Trophoblast cell (in vitro differentiated cells and primary cell): ENCODE measurements around the gene DHH.
"Not testable (repeated sequence)": the region's sequence is repeated elsewhere in the genome, so short reads cannot be mapped to it uniquely, and the experiment has no call there.

Source experiments
- DNase-seq, 2 donors: peaks; one replicate each; pipeline ENCODE4 v3.0.0-alpha.2; 2016
- H2AFZ ChIP-seq: 2 replicates; pipeline ENCODE4 v1.6.1; 2013; ENCODE audit warnings: low read length, moderate library complexity, mild to moderate bottlenecking; ENCODE audit not compliant: insufficient read depth, poor library complexity
- H2AK5ac ChIP-seq: 2 replicates; pipeline ENCODE4 v1.6.1; 2013; ENCODE audit warnings: mild to moderate bottlenecking, low read length
- H2BK120ac ChIP-seq: 2 replicates; pipeline ENCODE4 v1.6.1; 2013; ENCODE audit warnings: low read length, mild to moderate bottlenecking, moderate library complexity; ENCODE audit not compliant: insufficient read depth, poor library complexity
- H2BK12ac ChIP-seq: 2 replicates; pipeline ENCODE4 v1.6.1; 2013; ENCODE audit warnings: mild to moderate bottlenecking, low read length, moderate library complexity
- H2BK5ac ChIP-seq: 2 replicates; pipeline ENCODE4 v1.6.1; 2013; ENCODE audit warnings: low read length, low read depth, moderate library complexity, mild to moderate bottlenecking; ENCODE audit not compliant: poor library complexity
- H3K14ac ChIP-seq: 2 replicates; pipeline ENCODE4 v1.6.1; 2013; ENCODE audit warnings: mild to moderate bottlenecking, low read length
- H3K18ac ChIP-seq: 2 replicates; pipeline ENCODE4 v1.6.1; 2013; ENCODE audit warnings: mild to moderate bottlenecking, low read length
- H3K23ac ChIP-seq: 2 replicates; pipeline ENCODE4 v1.6.1; 2013; ENCODE audit warnings: low read length
- H3K27ac ChIP-seq: 2 replicates; pipeline ENCODE4 v1.5.1; 2013; ENCODE audit warnings: low read depth, mild to moderate bottlenecking, inconsistent platforms, low read length, moderate library complexity
- H3K27me3 ChIP-seq: 2 replicates; pipeline ENCODE4 v1.6.1; 2013; ENCODE audit warnings: inconsistent platforms, mild to moderate bottlenecking, low read length, moderate library complexity; ENCODE audit not compliant: insufficient read depth
- H3K36me3 ChIP-seq, 2 experiments: 1 replicate in 1 of 2; 2 replicates in 1 of 2; pipeline ENCODE4 v1.6.1; 2013; ENCODE audit warnings: low read length in 2 of 2, mild to moderate bottlenecking in 2 of 2, moderate library complexity in 1 of 2; ENCODE audit not compliant: insufficient read depth in 2 of 2, control insufficient read depth in 1 of 2
- H3K4ac ChIP-seq: 2 replicates; pipeline ENCODE4 v1.6.1; 2013; ENCODE audit warnings: low read depth, mild to moderate bottlenecking, low read length, moderate library complexity
- H3K4me1 ChIP-seq, 2 experiments: 1 replicate in 1 of 2; 2 replicates in 1 of 2; pipeline ENCODE4 v1.6.1; 2013; ENCODE audit warnings: low read length in 2 of 2, mild to moderate bottlenecking in 2 of 2, moderate library complexity in 1 of 2; ENCODE audit not compliant: insufficient read depth in 2 of 2, control insufficient read depth in 1 of 2
- H3K4me2 ChIP-seq: 2 replicates; pipeline ENCODE4 v1.6.1; 2013; ENCODE audit warnings: inconsistent platforms, mild to moderate bottlenecking, low read length, moderate library complexity
- H3K4me3 ChIP-seq: 2 replicates; pipeline ENCODE4 v1.5.1; 2013; ENCODE audit warnings: mild to moderate bottlenecking, low read depth, low read length, inconsistent platforms
- H3K79me1 ChIP-seq: one replicate; pipeline ENCODE4 v1.6.1; 2013; ENCODE audit warnings: low read length
- H3K79me2 ChIP-seq: 2 replicates; pipeline ENCODE4 v1.6.1; 2013; ENCODE audit warnings: low read length, mild to moderate bottlenecking; ENCODE audit not compliant: control insufficient read depth, insufficient read depth, poor library complexity
- H3K9ac ChIP-seq: 2 replicates; pipeline ENCODE4 v1.6.1; 2013; ENCODE audit warnings: mild to moderate bottlenecking, low read length
- H3K9me3 ChIP-seq: 2 replicates; pipeline ENCODE4 v1.6.1; 2013; ENCODE audit warnings: low read depth, mild to moderate bottlenecking, control low read depth, inconsistent platforms, low read length; ENCODE audit not compliant: insufficient read depth
- H4K12ac ChIP-seq: 2 replicates; pipeline ENCODE4 v1.6.1; 2013; ENCODE audit warnings: low read depth, mild to moderate bottlenecking, low read length, moderate library complexity
- H4K8ac ChIP-seq: 2 replicates; pipeline ENCODE4 v1.6.1; 2013; ENCODE audit warnings: low read depth, mild to moderate bottlenecking, low read length, moderate library complexity
- H4K91ac ChIP-seq: one replicate; pipeline ENCODE4 v1.6.1; 2013; ENCODE audit warnings: low read depth, mild to moderate bottlenecking, low read length, moderate library complexity
- WGBS: extraction: QIAGEN DNeasy Blood & Tissue Kit; methylation state at CpG from one replicate; pipeline ENCODE4 v1.1.7; 2013; ENCODE audit warnings: missing lambda C conversion rate; ENCODE audit not compliant: insufficient read length, insufficient coverage; ENCODE audit errors: extremely low coverage; 5-methylcytosine and 5-hydroxymethylcytosine counted together

DHH gene

GRCh38 chr12:49129332-49130150 is 34.9 kb upstream of the DHH start:
- H3K79me2 ChIP-seq: peaks cover 8% of the 10 kb centered on the region

GRCh38 chr12:49127971-49128370 is 33.4 kb upstream of the DHH start:
- H3K4me1 ChIP-seq, H2AFZ ChIP-seq: not testable (repeated sequence)
- no CpG with 5 or more reads among the region's 8 CpGs for WGBS

More at GRCh38 chr12:49129332-49130150, 34.9 kb upstream of the DHH start:
- Histone ChIP-seq H3K9ac (no peak overlapping the region), H3K4me2 (peak overlapping the region; percentile 80), H2BK12ac (no peak overlapping the region), H2AFZ (no peak overlapping the region), H3K14ac (no peak overlapping the region), H4K91ac (no peak overlapping the region), H3K18ac (no peak overlapping the region), H3K79me1 (peaks cover 8% of the 10 kb centered on the region), H3K4ac (peak overlapping the region; percentile 84), H3K23ac (no peak overlapping the region), H4K12ac (peak overlapping the region; percentile 34), H3K4me3 (peak overlapping the region; percentile 99), H2AK5ac (no peak overlapping the region), H3K27ac (no peak overlapping the region), H4K8ac (peak overlapping the region; percentile 62), H3K4me1 (peaks cover 4 to 5% of the 10 kb centered on the region in 2 experiments), H2BK5ac (no peak overlapping the region), H3K27me3 (no peaks in the 10 kb centered on the region), H3K9me3 (peaks cover 3% of the 10 kb centered on the region), H2BK120ac (no peak overlapping the region), H3K36me3 (peaks cover 22 to 28% of the 10 kb centered on the region in 2 experiments)
- DNase-seq: no peak
- WGBS: no CpG with 5 or more reads among the region's 18 CpGs

GRCh38 chr12:49126852-49127763 is 32.5 kb upstream of the DHH start:
- no peak overlapping the region for H2AFZ ChIP-seq
- peak in 1 of 2 donors; percentile 23 for DNase-seq
- no peak overlapping the region for H3K4ac ChIP-seq
- no peak overlapping the region for H3K27ac ChIP-seq
- H3K9ac ChIP-seq: no peak overlapping the region
- H2BK120ac ChIP-seq: no peak overlapping the region
- H3K4me1 ChIP-seq: peaks cover 4 to 5% of the 10 kb centered on the region in 2 experiments
- no peak overlapping the region for H3K23ac ChIP-seq
- no peaks in the 10 kb centered on the region for H3K27me3 ChIP-seq
- H3K14ac ChIP-seq: no peak overlapping the region
- H3K36me3 ChIP-seq: peaks cover 22 to 28% of the 10 kb centered on the region in 2 experiments
- H2BK12ac ChIP-seq: no peak overlapping the region
- H3K4me3 ChIP-seq: no peak overlapping the region
- no peak overlapping the region for H2AK5ac ChIP-seq
- H3K4me2 ChIP-seq: no peak overlapping the region
- no peak overlapping the region for H2BK5ac ChIP-seq
- H3K9me3 ChIP-seq: peaks cover 3% of the 10 kb centered on the region
- peaks cover 8% of the 10 kb centered on the region for H3K79me1 ChIP-seq
- H3K18ac ChIP-seq: no peak overlapping the region
- WGBS: no CpG with 5 or more reads among the region's 4 CpGs
- no peak overlapping the region for H4K91ac ChIP-seq
- no peak overlapping the region for H4K12ac ChIP-seq
- no peak overlapping the region for H4K8ac ChIP-seq
- H3K79me2 ChIP-seq: peaks cover 8% of the 10 kb centered on the region

More at GRCh38 chr12:49127971-49128370, 33.4 kb upstream of the DHH start:
- H3K14ac ChIP-seq, H2AK5ac ChIP-seq, H2BK120ac ChIP-seq, H3K27ac ChIP-seq, H4K91ac ChIP-seq, H3K79me2 ChIP-seq, H3K4me2 ChIP-seq, H3K79me1 ChIP-seq, DNase-seq, H3K9me3 ChIP-seq, H3K4me3 ChIP-seq, H3K27me3 ChIP-seq, H3K18ac ChIP-seq, H4K8ac ChIP-seq, H2BK5ac ChIP-seq, H3K23ac ChIP-seq, H4K12ac ChIP-seq, H3K4ac ChIP-seq, H3K9ac ChIP-seq, H2BK12ac ChIP-seq: not testable (repeated sequence)
- H3K36me3 ChIP-seq: peaks cover 22 to 28% of the 10 kb centered on the region in 2 experiments

- H2BK12ac ChIP-seq: no peak overlapping the region
- H3K14ac ChIP-seq: no peak overlapping the region
- no CpG with 5 or more reads among the region's 6 CpGs for WGBS
- no peaks in the 10 kb centered on the region for H3K9me3 ChIP-seq
- peaks cover 3% of the 10 kb centered on the region for H3K27me3 ChIP-seq
- no peaks in the 10 kb centered on the region for H3K36me3 ChIP-seq
- H3K4ac ChIP-seq: no peak overlapping the region
- no peaks in the 10 kb centered on the region for H3K4me1 ChIP-seq
- peak in 1 of 2 donors; percentile 59 for DNase-seq
- H3K9ac ChIP-seq: no peak overlapping the region
- no peak overlapping the region for H4K12ac ChIP-seq
- H3K79me1 ChIP-seq: no peaks in the 10 kb centered on the region
- no peak overlapping the region for H4K8ac ChIP-seq
- H3K79me2 ChIP-seq: no peaks in the 10 kb centered on the region
- H2BK5ac ChIP-seq: no peak overlapping the region
- no peak overlapping the region for H3K27ac ChIP-seq
- no peak overlapping the region for H2AK5ac ChIP-seq
- H3K4me3 ChIP-seq: no peak overlapping the region
- H2AFZ ChIP-seq: no peak overlapping the region
- no peak overlapping the region for H3K18ac ChIP-seq
- H2BK120ac ChIP-seq: no peak overlapping the region
- H3K4me2 ChIP-seq: no peak overlapping the region
- H3K23ac ChIP-seq: no peak overlapping the region
- no peak overlapping the region for H4K91ac ChIP-seq
Measured at GRCh38 chr12:49121047-49121696, 26.6 kb upstream of the DHH start.
